Panc1 (cell line): Measurements from ENCODE around the gene UBE2QL1.

Experiments used
- CTCF ChIP-seq: fragments of 450-650 bp; IDR thresholded peaks from 2 replicates; pipeline ENCODE4 v1.5.1; 2017; ENCODE audit warnings: mild to moderate bottlenecking
- POLR2AphosphoS5 ChIP-seq: IDR thresholded peaks from 2 replicates; pipeline ENCODE4 v1.6.1; 2012; ENCODE audit warnings: mild to moderate bottlenecking, low read depth, low read length, moderate library complexity
- TCF7L2 ChIP-seq: IDR thresholded peaks from 2 replicates; pipeline ENCODE4 v1.6.1; 2011; ENCODE audit warnings: mild to moderate bottlenecking, low read depth, low read length, inconsistent platforms

- TF ChIP-seq CTCF (no peak), POLR2AphosphoS5 (no peak), TCF7L2 (no peak)
These were observed 86.9 kb downstream of the UBE2QL1 start for GRCh38 chr5:6535594-6535993.
